Fibroblast of skin of right quadriceps (primary cell): ENCODE data around the gene DBH.
A peak's percentile ranks its signal among the peaks of the same experiment; 100 is the strongest.

ENCODE experiments used
- DNase-seq: peaks from one replicate; pipeline ENCODE4 v3.0.0-alpha.2; 2013

DBH gene

DNA sequence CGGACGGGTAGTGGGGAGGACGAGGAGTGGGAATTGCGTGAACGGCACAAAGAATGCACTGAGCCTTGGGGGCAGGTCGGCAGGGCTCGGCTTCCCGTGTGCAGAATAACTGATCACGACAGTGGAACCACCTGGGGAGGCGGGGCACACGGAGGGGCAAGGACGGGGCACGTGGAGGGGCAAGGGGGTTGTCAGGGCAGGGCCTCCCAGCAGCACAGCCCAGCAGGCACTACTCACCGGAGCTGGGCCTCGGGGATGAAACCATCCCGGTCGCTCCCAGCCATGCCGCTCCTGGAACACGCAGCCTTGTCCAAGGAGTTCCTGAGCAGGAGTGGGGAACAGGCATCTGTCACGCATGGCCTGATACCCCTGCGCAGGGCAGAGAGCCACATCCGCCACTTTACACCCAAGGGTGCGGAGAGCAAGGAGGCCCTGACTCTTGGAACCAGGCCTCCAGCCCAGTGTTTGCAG is 68.6 kb downstream of the DBH start:
- no peak for DNase-seq

DNA sequence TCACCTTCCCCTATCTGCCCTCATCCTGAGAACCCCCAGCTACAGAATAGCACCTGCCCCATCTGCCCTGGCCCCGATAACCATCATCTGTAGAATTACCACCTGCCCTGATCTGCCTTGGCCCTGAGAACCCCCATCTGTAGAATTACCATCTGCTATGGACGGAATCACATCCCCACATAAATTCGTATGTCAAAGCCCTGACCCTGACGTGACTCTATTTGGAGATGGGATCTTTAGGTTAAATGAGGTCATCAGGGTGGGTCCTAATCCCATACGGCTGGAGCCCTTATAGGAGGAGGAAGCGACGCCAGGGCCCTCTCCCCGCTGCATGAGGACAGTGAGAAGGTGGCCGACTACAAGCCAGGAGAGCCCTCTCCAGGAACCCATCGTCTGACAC is 69.4 kb downstream of the DBH start:
- no peak for DNase-seq

DNA sequence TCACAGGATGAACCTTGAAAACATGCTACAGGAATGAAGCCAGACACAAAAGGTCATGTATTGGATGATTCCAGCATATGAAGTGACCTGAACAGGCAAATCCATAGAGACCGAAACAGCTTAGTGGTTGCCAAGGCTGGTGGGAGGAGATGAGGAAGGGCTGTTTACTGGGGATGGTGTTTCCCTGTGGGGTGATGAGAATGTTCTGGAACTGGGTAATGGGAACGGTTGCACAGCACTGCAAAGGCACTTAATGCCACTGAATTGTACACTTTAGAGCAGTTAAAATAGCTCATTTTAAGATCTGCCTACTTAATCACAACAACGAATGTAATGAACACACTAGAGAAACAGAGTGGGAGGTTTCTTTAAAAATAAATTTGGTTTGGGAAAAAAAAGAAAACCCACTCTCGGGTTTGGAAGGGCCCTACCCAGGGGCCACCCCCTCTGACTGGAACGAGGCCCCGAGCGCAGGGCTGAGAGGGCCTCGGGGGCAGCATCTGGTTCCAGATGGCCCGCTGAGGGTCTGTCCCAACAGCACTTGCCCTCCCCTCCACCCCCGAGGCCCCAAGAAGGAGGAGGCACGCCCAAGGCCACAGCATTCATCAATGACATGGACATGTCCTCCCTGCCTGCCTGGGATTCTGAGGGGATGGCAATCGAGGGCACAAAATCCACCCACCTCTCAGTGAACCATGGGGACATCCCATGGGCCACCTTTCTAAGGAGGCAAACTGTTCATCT is 70.3 kb downstream of the DBH start:
- no peak for DNase-seq

DNA sequence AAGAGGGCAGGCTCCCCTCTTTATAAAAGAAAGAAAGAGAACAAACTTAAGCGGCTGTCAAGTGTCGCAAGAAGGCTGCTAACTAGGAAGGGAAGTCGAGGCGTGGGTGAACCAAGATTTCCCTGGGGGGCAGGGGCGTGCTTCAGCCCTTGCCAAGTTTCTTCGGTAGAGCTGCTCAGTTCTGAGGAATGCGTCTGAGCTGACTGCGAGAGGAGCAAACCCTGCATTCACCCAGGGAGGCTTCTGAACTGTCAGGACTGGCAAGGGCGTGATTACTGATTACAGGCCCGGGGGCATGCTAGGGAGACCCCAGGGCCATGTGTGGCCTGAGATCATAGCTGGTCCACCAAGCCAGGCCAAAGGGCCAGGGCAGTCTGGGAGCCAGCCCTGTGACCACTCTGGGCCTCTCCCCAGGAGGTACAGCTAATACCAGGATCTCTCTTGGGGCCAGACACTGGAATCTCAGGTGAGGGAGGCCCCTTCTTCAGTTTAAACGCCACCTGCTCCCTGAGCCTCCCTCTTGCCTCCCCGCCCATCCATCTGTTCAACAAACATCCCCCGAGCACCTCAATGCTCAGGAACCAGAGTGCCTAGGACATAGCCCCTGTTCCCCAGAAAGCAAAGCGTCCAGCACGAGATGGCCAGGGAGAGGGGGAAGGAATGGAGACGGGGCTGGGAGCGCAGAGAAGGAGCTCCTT is 71.1 kb downstream of the DBH start:
- DNase-seq = peak; percentile 68

DNA sequence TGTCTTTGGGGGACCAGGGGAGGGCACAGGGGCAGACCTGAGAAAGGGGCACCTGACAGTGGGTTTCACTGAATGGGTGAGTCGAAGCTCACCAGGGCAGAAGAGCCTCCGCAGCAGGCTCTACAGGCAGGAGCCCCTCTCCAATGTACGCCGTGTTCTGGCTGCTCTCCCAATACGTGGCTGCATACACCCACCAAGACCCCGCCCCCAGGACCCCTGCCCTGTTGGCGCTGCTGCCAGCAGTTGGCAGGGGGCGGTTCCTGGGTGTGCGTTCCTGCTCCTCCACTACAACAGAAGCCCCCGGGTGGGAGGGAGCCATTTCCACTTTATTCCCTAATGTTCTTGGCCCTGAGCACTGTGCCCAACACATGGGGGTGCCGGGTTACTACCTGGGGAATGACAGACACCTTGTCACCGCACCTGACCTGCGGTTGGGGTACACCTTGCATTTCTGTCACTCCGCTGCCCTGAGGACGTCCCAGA is 71.6 kb downstream of the DBH start:
- DNase-seq = no peak

DNA sequence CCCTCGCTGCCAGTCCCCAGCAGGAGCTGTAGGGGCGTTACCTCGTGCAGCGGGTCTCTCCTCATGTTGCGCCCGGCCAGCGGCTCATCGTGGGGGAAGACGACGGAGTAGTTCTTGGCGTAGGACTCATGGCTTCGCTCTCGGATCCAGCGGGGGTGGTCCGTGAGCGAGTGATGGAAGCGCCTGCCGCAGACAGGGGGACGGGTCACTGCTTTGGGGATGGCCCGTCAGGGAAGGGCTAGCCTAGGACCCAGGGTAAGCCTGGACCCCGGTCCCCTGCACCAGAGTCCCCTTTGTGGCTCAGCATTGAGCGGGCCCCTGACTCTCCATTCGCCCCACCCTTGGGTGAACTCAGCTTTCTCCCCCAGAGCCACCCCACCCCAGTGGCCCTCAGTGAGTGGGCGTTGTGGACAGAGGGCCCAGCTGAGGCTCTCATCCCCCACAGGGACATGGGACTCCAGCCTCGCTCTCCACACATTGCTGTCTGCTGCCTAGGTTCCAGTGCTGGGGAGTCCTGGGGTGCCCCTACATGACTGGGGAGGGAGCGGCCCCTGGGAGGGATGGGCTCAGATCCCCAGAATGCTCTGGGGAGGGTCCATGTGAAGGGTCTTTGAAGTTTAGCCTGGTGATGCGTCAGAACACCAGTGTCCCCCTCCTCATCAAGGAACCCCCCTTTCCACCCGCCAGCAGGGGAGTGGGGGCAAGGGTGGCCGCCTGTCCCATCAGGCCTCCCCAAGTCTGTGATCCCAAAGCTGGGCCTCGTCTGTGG is 72.3 kb downstream of the DBH start:
- DNase-seq = no peak
